GM18870 (cell line): ENCODE results near the gene CTXN3.
"Not testable (repeated sequence)": the region's sequence is repeated elsewhere in the genome, so short reads cannot be mapped to it uniquely, and the experiment has no call there.

ENCODE experiments used
- ATAC-seq: cut with Tn5 transposase; IDR thresholded peaks from one replicate; pipeline ENCODE4 v1.9.1; 2021; ENCODE audit warnings: moderate library complexity; ENCODE audit not compliant: unreplicated experiment

Gene CTXN3

GRCh38 chr5:127650022-127650421 is 1.1 kb downstream of the CTXN3 start:
- ATAC-seq, result no peak

- no peak for ATAC-seq
These were observed 1.8 kb downstream of the CTXN3 start for GRCh38 chr5:127650649-127651048.

GRCh38 chr5:127652952-127653611 is 4.2 kb downstream of the CTXN3 start:
- ATAC-seq, result peak; percentile 58

GRCh38 chr5:127656825-127657224 is 7.9 kb downstream of the CTXN3 start:
- ATAC-seq, result no peak

- ATAC-seq, result no peak
These were observed 11.3 kb downstream of the CTXN3 start for GRCh38 chr5:127660047-127660733.

GRCh38 chr5:127664093-127664492 is 15.2 kb downstream of the CTXN3 start:
- no peak for ATAC-seq

- no peak for ATAC-seq
These were observed 16.8 kb downstream of the CTXN3 start for GRCh38 chr5:127665641-127666040.

GRCh38 chr5:127666043-127666716 is 17.3 kb downstream of the CTXN3 start:
- no peak for ATAC-seq

GRCh38 chr5:127667926-127668325 is 19.0 kb downstream of the CTXN3 start:
- no peak for ATAC-seq

GRCh38 chr5:127671218-127671617 is 22.3 kb downstream of the CTXN3 start:
- no peak for ATAC-seq

- ATAC-seq, result no peak
These were observed 24.4 kb downstream of the CTXN3 start for GRCh38 chr5:127673117-127673800.

- ATAC-seq, result not testable (repeated sequence)
These were observed 28.1 kb downstream of the CTXN3 start for GRCh38 chr5:127676951-127677350.

GRCh38 chr5:127679691-127680330 is 30.9 kb downstream of the CTXN3 start:
- ATAC-seq, result not testable (repeated sequence)

- no peak for ATAC-seq
These were observed 31.7 kb downstream of the CTXN3 start for GRCh38 chr5:127680595-127680994.

GRCh38 chr5:127683008-127683407 is 34.1 kb downstream of the CTXN3 start:
- ATAC-seq, result no peak

- ATAC-seq, result no peak
These were observed 36.0 kb downstream of the CTXN3 start for GRCh38 chr5:127684726-127685467.

GRCh38 chr5:127685662-127686061 is 36.8 kb downstream of the CTXN3 start:
- no peak for ATAC-seq

GRCh38 chr5:127686424-127686823 is 37.5 kb downstream of the CTXN3 start:
- ATAC-seq, result no peak

GRCh38 chr5:127694518-127695171 is 45.8 kb downstream of the CTXN3 start:
- ATAC-seq, result no peak

- ATAC-seq, result no peak
These were observed 46.5 kb downstream of the CTXN3 start for GRCh38 chr5:127695346-127695745.
